ENCODE results near the gene SEPHS1. TPM values are rescaled to one million over a fixed set of nuclear protein-coding genes. Genes with fewer than 3 reads are reported as not detected.
"Not testable (repeated sequence)": the region's sequence is repeated elsewhere in the genome, so short reads cannot be mapped to it uniquely, and the experiment has no call there.

The SEPHS1 gene, protein sequence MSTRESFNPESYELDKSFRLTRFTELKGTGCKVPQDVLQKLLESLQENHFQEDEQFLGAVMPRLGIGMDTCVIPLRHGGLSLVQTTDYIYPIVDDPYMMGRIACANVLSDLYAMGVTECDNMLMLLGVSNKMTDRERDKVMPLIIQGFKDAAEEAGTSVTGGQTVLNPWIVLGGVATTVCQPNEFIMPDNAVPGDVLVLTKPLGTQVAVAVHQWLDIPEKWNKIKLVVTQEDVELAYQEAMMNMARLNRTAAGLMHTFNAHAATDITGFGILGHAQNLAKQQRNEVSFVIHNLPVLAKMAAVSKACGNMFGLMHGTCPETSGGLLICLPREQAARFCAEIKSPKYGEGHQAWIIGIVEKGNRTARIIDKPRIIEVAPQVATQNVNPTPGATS
- polyA plus RNA-seq (ENCODE audit: insufficient read length in 12 of 12): 10 to 100 TPM in 11 of 12 donors, not detected in 1; 47.0 to 84.3 (median 57.8) TPM
- long read RNA-seq, donor 1, transcript SEPHS1-201 (9 exons, 3,273 nt): major isoform, 5 of 20 reads
- long read RNA-seq, donor 1, partial matches to known transcripts: 5 of 20 reads
- long read RNA-seq, donor 1, other reads (novel, unspliced or antisense): 10 of 20 reads
- long read RNA-seq, donor 2, transcript SEPHS1-201 (9 exons, 3,273 nt): major isoform, 17 of 23 reads
- long read RNA-seq, donor 2, partial matches to known transcripts: 0 of 23 reads
- long read RNA-seq, donor 2, other reads (novel, unspliced or antisense): 5 of 23 reads
- long read RNA-seq, donor 3, transcript SEPHS1-201 (9 exons, 3,273 nt): major isoform, 5 of 33 reads
- long read RNA-seq, donor 3, partial matches to known transcripts: 27 of 33 reads
- long read RNA-seq, donor 3, other reads (novel, unspliced or antisense): 0 of 33 reads
- long read RNA-seq, donor 4, partial matches to known transcripts: 0 of 3 reads
- long read RNA-seq, donor 4, other reads (novel, unspliced or antisense): 0 of 3 reads
- long read RNA-seq, donor 5: 0 reads
- long read RNA-seq, donor 6, partial matches to known transcripts: 9 of 12 reads
- long read RNA-seq, donor 6, other reads (novel, unspliced or antisense): 0 of 12 reads
- long read RNA-seq, donor 7, transcript SEPHS1-201 (9 exons, 3,273 nt): major isoform, 7 of 7 reads
- long read RNA-seq, donor 7, partial matches to known transcripts: 0 of 7 reads
- long read RNA-seq, donor 7, other reads (novel, unspliced or antisense): 0 of 7 reads
- long read RNA-seq, donor 8, transcript SEPHS1-201 (9 exons, 3,273 nt): major isoform, 8 of 24 reads
- long read RNA-seq, donor 8, partial matches to known transcripts: 11 of 24 reads
- long read RNA-seq, donor 8, other reads (novel, unspliced or antisense): 5 of 24 reads
- long read RNA-seq, donor 9, transcript SEPHS1-201 (9 exons, 3,273 nt): major isoform, 10 of 24 reads
- long read RNA-seq, donor 9, partial matches to known transcripts: 7 of 24 reads
- long read RNA-seq, donor 9, other reads (novel, unspliced or antisense): 7 of 24 reads
- long read RNA-seq, donor 10, transcript SEPHS1-201 (9 exons, 3,273 nt): major isoform, 10 of 26 reads
- long read RNA-seq, donor 10, partial matches to known transcripts: 9 of 26 reads
- long read RNA-seq, donor 10, other reads (novel, unspliced or antisense): 6 of 26 reads
- long read RNA-seq, donor 11, transcript SEPHS1-201 (9 exons, 3,273 nt): major isoform, 11 of 30 reads
- long read RNA-seq, donor 11, partial matches to known transcripts: 14 of 30 reads
- long read RNA-seq, donor 11, other reads (novel, unspliced or antisense): 5 of 30 reads

DNA sequence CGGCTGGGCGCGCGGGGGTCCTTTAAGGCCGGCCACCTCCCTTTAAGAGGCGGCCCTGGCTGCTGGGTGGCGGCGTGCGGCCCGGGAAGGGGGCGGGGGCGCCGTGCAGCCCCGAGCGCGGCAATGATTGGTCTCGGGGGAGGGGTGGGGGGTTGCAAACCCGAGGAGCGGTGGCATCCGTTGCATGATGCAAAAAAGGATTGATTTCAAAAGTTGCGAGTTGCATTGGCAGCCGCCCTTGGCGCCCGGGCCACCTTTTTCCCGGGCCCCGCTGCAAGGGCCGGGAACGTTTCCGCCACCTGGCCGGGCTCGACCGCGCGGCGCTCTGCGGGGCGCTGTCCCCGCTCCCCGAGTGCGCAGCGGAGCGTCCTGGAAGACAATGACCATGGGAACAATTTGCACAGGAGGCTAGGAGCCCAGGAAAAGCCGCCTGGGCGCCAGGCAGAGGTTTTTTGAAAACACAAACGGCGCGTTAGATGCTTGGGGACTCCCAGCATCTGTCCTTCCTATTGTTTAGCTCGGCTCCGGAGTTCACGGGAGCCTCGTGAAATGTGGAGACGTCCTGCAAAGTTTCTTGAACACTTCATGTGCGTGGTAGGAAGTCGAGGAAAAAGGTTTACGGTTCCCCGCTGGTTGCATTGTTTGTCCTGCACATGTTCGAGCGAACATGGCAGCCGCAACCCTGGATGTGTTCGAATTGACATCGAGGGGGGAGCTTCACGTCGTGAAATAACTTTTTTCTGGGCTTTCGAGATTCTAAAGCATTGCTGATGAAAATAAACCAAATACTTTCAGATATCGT, at the start of gene SEPHS1:
Gene SEPHS1, minus strand, starts transcription at position 78 of the 802 bp plus-strand sequence. CDS start 3,343 bp downstream, outside the sequence.
- peak; percentile 74 for DNase-seq

DNA sequence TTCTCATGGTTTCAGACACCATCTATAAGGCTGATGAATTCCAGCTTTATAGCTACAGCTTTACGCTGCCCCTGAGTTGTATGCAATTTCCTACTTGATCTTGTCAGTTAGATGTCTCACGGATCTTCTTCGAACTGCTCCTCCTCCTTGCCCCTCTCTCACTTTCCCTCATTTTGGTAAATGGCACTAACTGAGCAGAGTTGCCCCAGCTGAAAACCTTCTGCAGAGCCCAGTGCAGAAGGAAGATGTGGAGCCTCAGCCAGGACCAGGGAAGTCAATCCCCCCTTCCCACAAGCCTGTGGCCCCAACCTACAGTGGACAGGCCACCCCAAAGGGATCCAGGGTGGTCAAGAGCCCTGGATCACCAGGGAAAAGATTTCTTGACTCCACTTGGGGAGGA, 49.0 kb upstream of the SEPHS1 start:
- no peak for DNase-seq

DNA sequence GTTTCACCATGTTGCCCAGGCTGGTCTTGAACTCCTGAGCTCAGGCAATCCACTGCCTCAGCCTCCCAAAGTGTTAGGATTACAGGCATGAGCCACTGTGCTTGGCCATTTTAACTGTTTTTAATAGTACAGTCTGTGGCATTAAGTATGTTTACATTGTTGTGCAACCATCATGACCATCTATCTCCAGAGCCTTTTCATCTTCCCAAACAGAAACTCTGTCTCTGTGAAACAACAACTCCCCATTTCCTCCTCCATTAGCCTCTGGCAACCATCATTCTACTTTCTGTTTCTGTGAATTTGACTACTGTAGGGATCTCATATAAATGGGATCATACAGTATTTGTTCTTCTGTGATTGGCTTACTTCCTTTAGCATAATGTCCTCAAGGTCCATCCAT, 48.3 kb upstream of the SEPHS1 start:
- DNase-seq: no peak

- DNase-seq: no peak
These were observed 47.4 kb upstream of the SEPHS1 start for GRCh38 chr10:13395540-13395939.

DNA sequence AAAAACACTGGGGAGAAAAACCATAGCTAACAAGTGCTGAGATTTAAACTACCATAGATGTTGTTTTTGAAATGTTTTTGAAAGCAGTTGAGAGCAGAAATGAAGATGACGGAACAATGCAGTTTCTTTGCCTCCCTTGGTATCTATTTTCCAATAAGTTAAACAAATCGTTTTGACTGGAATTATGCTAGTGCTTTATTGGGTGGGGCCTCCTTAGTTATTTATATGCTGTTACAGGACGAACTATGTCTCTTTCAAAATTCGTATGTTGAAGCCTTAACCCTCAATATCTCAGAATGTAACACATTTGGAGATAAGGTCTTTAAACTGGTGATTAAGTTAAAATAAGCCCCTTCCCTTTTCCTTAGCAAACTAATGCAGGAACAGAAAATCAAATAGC, 45.5 kb upstream of the SEPHS1 start:
- no peak for DNase-seq

DNA sequence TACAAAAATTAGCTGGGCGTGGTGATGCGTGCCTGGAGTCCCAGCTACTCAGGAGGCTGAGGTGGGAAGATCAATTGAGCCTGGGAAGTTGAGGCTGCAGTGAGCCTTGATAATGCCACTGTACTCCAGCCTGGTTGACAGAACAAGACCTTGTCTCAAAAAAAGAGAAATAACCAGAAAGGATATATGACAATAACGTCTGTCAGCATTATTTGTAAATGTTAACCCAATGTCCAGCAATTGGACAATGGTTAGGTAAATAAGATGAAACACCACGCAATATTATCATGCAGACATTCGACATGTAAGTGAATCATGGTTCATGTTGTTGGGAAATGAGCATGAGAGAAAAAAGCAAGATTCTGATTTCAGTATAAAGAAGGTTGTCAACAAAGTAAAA, 44.6 kb upstream of the SEPHS1 start:
- no peak for DNase-seq

DNA sequence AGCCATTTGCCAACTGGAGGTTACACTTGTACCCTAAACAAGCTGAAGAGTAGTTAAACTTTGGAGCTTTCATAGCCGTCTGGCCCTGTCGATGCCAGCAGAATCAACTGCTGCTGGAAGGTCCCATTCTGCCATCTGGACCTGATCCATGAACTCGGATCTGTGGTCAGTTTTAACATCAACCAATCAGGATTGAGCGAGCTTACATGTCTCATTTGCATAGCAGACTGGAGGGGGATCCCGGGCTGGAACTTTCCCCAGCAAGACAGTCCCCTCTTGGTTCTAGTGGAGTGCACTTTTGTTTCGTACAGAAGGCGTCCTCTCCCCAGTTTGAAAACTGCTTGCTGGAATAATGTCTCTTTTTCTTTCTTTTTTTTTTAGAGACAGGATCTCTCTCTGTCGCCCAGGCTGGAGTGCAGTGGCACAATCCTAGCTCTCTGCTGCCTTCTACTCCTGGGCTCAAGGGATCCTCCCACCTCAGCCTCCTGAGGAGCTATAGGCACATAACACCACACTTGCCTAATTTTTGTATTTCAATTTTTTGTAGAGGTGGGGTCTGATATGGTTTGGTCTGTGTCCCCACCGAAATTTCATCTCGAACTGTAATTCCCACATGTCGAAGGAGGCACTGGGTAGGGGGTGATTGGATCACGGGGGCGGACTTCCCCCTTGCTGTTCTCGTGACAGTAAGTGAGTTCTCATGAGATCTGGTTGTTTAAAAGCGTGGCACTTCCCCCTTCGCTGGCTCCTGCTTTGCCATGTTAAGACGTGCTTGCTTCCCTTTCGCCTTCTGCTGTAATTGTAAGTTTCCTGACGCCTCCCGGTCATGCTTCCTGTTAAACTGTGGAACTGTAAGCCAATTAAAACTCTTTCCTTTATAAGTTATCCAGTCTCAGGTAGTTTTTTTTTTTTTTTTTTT, 42.8 kb upstream of the SEPHS1 start:
- DNase-seq: peak; percentile 20

DNA sequence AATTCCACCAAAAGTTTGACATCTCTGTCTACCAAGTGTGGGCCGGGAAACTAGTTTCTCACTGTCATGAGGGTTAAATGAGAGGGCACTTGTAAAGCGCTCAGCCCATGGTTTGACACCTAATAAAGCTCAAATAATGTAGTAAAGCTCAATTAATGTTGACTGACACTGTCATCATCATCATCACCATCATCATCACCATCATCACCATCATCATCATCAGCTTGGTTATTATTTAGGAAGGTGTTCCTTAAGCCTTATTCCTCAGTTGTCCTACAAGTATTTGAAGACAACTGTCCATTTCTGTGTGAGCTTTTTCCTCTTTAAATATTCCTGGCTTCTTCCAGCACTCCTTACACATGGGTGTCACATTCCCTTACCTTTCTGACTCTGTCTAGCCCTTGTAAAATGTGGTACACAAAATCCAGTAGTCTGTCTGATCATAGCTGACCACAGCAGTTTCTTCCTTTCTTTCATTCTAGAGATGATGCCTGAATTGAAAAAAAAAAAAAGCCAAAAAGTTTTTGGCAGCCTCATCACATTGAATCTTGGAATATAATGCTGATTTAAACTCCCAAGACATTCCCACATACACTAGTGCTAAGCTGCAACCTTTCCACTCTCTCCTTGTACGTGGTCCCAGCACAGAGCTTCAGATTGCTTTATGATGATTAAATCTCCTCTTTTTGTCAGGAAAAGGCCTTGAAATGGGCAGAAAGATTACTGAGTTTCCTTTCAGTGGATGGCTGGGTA, 40.6 kb upstream of the SEPHS1 start:
- DNase-seq: peak; percentile 25

DNA sequence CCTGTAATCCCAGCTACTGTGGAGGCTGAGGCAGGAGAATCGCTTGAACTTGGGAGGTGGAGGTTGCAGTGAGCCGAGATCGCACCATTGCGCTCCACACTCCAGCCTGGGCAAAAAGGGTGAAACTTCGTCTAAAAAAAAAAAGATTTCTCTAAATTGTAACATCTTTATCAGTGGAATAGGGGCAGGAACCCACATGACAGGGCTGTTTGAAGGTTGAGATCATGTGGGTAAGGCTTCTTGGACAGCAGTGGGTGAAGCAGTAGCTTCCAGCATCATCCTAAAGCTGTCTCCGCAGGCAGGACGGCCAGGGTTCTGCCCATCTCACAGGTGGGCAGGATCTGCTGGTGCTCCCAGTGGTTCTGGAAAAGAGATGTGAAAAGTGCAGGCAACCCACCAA, 37.9 kb upstream of the SEPHS1 start:
- DNase-seq: no peak

- DNase-seq: no peak
These were observed 35.3 kb upstream of the SEPHS1 start for GRCh38 chr10:13383399-13383761.

- no peak for DNase-seq
These were observed 34.8 kb upstream of the SEPHS1 start for GRCh38 chr10:13382703-13383398.

GRCh38 chr10:13379061-13379460, 31.0 kb upstream of the SEPHS1 start:
- not testable (repeated sequence) for DNase-seq

GRCh38 chr10:13376746-13377145, 28.7 kb upstream of the SEPHS1 start:
- DNase-seq: no peak

GRCh38 chr10:13376297-13376696, 28.2 kb upstream of the SEPHS1 start:
- no peak for DNase-seq

DNA sequence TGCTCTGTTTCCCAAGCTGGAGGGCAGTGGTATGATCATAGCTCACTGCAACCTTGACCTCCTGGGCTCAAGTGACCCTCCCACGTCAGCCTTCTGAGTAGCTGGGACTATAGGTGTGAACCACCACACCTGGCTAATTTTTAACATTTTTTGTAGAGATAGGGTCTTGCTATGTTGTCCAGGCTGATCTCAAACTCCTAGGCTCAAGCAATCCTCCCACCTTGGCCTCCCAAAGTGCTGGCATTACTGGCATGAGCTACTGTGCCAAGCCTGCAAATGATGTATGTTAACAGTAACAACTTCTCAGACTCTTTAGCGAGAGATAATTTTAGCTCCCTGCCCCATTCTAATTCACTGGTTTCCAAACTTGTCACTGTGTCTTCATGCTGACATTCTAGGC, 27.7 kb upstream of the SEPHS1 start:
- DNase-seq: no peak

GRCh38 chr10:13373644-13374043, 25.6 kb upstream of the SEPHS1 start:
- no peak for DNase-seq

GRCh38 chr10:13372524-13372923, 24.4 kb upstream of the SEPHS1 start:
- no peak for DNase-seq
